Activated CD8-positive, alpha-beta memory T cell treated with anti-CD3 and anti-CD28 coated beads for 36 hours (primary cell): ENCODE measurements around the gene EIF4G3. TPM values are rescaled to one million over a fixed set of nuclear protein-coding genes. Genes with fewer than 3 reads are reported as not detected.
"Not testable (repeated sequence)": the region's sequence is repeated elsewhere in the genome, so short reads cannot be mapped to it uniquely, and the experiment has no call there.

Source experiments
- CTCF ChIA-PET: fragments of 350-600 bp; sonication (Branson Sonifier 250); formaldehyde crosslinking; loops from one replicate; lab custom pipeline; 2021; ENCODE audit warnings: antibody characterized with exemption; lab: Charles Lee
- POLR2A ChIA-PET: fragments of 350-600 bp; sonication (Branson Sonifier 250); formaldehyde crosslinking; loops from one replicate; lab custom pipeline; 2021; ENCODE audit warnings: antibody characterized with exemption; lab: Charles Lee
- total RNA-seq, 2 experiments: library from RNA; stranded (reverse); gene quantifications; one replicate each; pipeline ENCODE4 v1.2.3, GENCODE V29; 2021

The EIF4G3 gene
- 10 to 100 TPM; 56.5 to 57.6 TPM for total RNA-seq

- ChIA-PET CTCF (no interaction called here), POLR2A (no interaction called here)
Observed at GRCh38 chr1:21176586-21177555, at the start of gene EIF4G3. TSS of gene EIF4G3 (minus strand) at chr1:21176897. CDS start at chr1:21002742, 174,155 bp downstream.

- POLR2A ChIA-PET: no interaction called here
- CTCF ChIA-PET: interaction anchor here (1.0 to 3.9 kb wide), 2 partner anchors 9 to 45 kb away, joined by 4 to 20 read pairs; no protein-coding TSS in a partner anchor
Observed at GRCh38 chr1:21225065-21225464, 48.4 kb upstream of the EIF4G3 start.

GRCh38 chr1:21220815-21221214, 44.1 kb upstream of the EIF4G3 start:
- CTCF ChIA-PET: no interaction called here

GRCh38 chr1:21219674-21220073, 43.0 kb upstream of the EIF4G3 start:
- POLR2A ChIA-PET: no interaction called here
- CTCF ChIA-PET: no interaction called here

More at GRCh38 chr1:21220815-21221214, 44.1 kb upstream of the EIF4G3 start:
- POLR2A ChIA-PET: no interaction called here

GRCh38 chr1:21217812-21218596, 41.3 kb upstream of the EIF4G3 start:
- ChIA-PET CTCF (interaction anchor here (0.6 to 2.6 kb wide), 9 partner anchors 14 to 1139 kb away, joined by 3 to 20 read pairs (median 3); no protein-coding TSS in a partner anchor), POLR2A (no interaction called here)

GRCh38 chr1:21216835-21217811, 40.4 kb upstream of the EIF4G3 start:
- ChIA-PET CTCF (interaction anchor here (0.6 to 2.6 kb wide), 9 partner anchors 14 to 520 kb away, joined by 3 to 20 read pairs (median 4); no protein-coding TSS in a partner anchor), POLR2A (no interaction called here)

GRCh38 chr1:21212126-21212525, 35.4 kb upstream of the EIF4G3 start:
- ChIA-PET POLR2A (no interaction called here), CTCF (interaction anchor here (0.5 to 0.7 kb wide), 2 partner anchors 192 to 1588 kb away, joined by 4 read pairs; no protein-coding TSS in a partner anchor)

GRCh38 chr1:21208137-21208700, 31.5 kb upstream of the EIF4G3 start:
- CTCF ChIA-PET, POLR2A ChIA-PET: not testable (repeated sequence)

- POLR2A ChIA-PET: no interaction called here
- CTCF ChIA-PET: no interaction called here
Observed at GRCh38 chr1:21206117-21206516, 29.4 kb upstream of the EIF4G3 start.

GRCh38 chr1:21205416-21205815, 28.7 kb upstream of the EIF4G3 start:
- ChIA-PET CTCF (no interaction called here), POLR2A (no interaction called here)

GRCh38 chr1:21201650-21202049, 25.0 kb upstream of the EIF4G3 start:
- POLR2A ChIA-PET: no interaction called here
- CTCF ChIA-PET: interaction anchor here (0.7 to 0.9 kb wide), 2 partner anchors 160 to 505 kb away, joined by 3 read pairs; no protein-coding TSS in a partner anchor

- POLR2A ChIA-PET: not testable (repeated sequence)
- CTCF ChIA-PET: interaction anchor here (0.7 to 1.1 kb wide), 3 partner anchors 16 to 504 kb away, joined by 3 read pairs; no protein-coding TSS in a partner anchor
Observed at GRCh38 chr1:21201238-21201637, 24.5 kb upstream of the EIF4G3 start.

GRCh38 chr1:21200767-21201166, 24.1 kb upstream of the EIF4G3 start:
- ChIA-PET POLR2A (no interaction called here), CTCF (interaction anchor here (0.7 to 1.1 kb wide), 3 partner anchors 17 to 504 kb away, joined by 3 read pairs; no protein-coding TSS in a partner anchor)

- CTCF ChIA-PET: interaction anchor here (0.6 kb wide), 1 partner anchor 14 kb away, joined by 5 read pairs; no protein-coding TSS in a partner anchor
- POLR2A ChIA-PET: no interaction called here
Observed at GRCh38 chr1:21198929-21199328, 22.2 kb upstream of the EIF4G3 start.

- ChIA-PET CTCF (interaction anchor here (3.4 kb wide), 1 partner anchor 495 kb away, joined by 23 read pairs; no protein-coding TSS in a partner anchor), POLR2A (no interaction called here)
Observed at GRCh38 chr1:21192871-21193270, 16.2 kb upstream of the EIF4G3 start.

- POLR2A ChIA-PET: no interaction called here
- CTCF ChIA-PET: interaction anchor here (1.2 kb wide), 1 partner anchor 496 kb away, joined by 4 read pairs; no protein-coding TSS in a partner anchor
Observed at GRCh38 chr1:21192284-21192683, 15.6 kb upstream of the EIF4G3 start.

- POLR2A ChIA-PET: not testable (repeated sequence)
- CTCF ChIA-PET: interaction anchor here (0.6 to 0.9 kb wide), 2 partner anchors 15 to 760 kb away, joined by 3 read pairs; no protein-coding TSS in a partner anchor
Observed at GRCh38 chr1:21190771-21191170, 14.1 kb upstream of the EIF4G3 start.
